Astrocyte of the spinal cord (primary cell): Measurements from ENCODE around the gene MANSC4.

Source experiments
- DNase-seq: peaks from one replicate; pipeline ENCODE4 v3.0.0; 2011; ENCODE audit warnings: low read depth, low spot score
- H3K4me3 ChIP-seq: 2 replicates; pipeline ENCODE4 v1.5.1; 2011; ENCODE audit warnings: low read depth, mild to moderate bottlenecking, low read length, moderate library complexity
- CTCF ChIP-seq: IDR thresholded peaks from 2 replicates; pipeline ENCODE4 v1.5.1; 2012; ENCODE audit warnings: low read depth, mild to moderate bottlenecking, low read length, inconsistent platforms
- in situ Hi-C: cut with HindIII; loops from 2 replicates; pipeline ENCODE4 v1.10.0; 2017; ENCODE audit warnings: low sequenced_read_pairs

The MANSC4 gene

GRCh38 chr12:27779920-27780611, at the start of gene MANSC4, which contains the start of gene KLHL42:
Gene MANSC4, minus strand, starts transcription at chr12:27780236. Its CDS starts 8,960 bp downstream, at chr12:27771276.
Gene KLHL42, plus strand, starts transcription at chr12:27780233. Its CDS starts 98 bp downstream, at chr12:27780331.
- DNase-seq, result peak; percentile 77
- in situ Hi-C loops, result no loop called here
- H3K4me3 ChIP-seq, result peak within 1 kb of the TSS; percentile 78
- peak; percentile 10 for TF ChIP-seq CTCF

- no peak for DNase-seq
- TF ChIP-seq CTCF, result no peak
- no peak overlapping the region for H3K4me3 ChIP-seq
- in situ Hi-C loops, result no loop called here
These were observed 48.2 kb upstream of the MANSC4 start for GRCh38 chr12:27828196-27828595.

GRCh38 chr12:27826076-27826475, 46.0 kb upstream of the MANSC4 start:
- TF ChIP-seq CTCF, result no peak
- no peak for DNase-seq
- in situ Hi-C loops, result no loop called here
- no peak overlapping the region for H3K4me3 ChIP-seq

- TF ChIP-seq CTCF, result no peak
- in situ Hi-C loops, result no loop called here
- no peak for DNase-seq
- H3K4me3 ChIP-seq, result no peak overlapping the region
These were observed 44.2 kb upstream of the MANSC4 start for GRCh38 chr12:27824126-27824842.

- in situ Hi-C loops, result no loop called here
- no peak for TF ChIP-seq CTCF
- H3K4me3 ChIP-seq, result no peak overlapping the region
- DNase-seq, result no peak
These were observed 43.0 kb upstream of the MANSC4 start for GRCh38 chr12:27823038-27823437.

- in situ Hi-C loops, result no loop called here
- peak; percentile 92 for DNase-seq
- TF ChIP-seq CTCF, result no peak
- no peak overlapping the region for H3K4me3 ChIP-seq
These were observed 42.2 kb upstream of the MANSC4 start for GRCh38 chr12:27822076-27822712.
